HG02840 (cell line): ENCODE measurements around the gene HOXC5.

Experiments used
- ATAC-seq: cut with Tn5 transposase; IDR thresholded peaks from one replicate; pipeline ENCODE4 v1.9.1; 2021; ENCODE audit warnings: mild to moderate bottlenecking, moderate library complexity, moderate number of reproducible peaks; ENCODE audit not compliant: unreplicated experiment, low FRiP score

HOXC5 gene

GRCh38 chr12:54006559-54007220 lies 26.2 kb upstream of the HOXC5 start:
- ATAC-seq, result no peak

DNA sequence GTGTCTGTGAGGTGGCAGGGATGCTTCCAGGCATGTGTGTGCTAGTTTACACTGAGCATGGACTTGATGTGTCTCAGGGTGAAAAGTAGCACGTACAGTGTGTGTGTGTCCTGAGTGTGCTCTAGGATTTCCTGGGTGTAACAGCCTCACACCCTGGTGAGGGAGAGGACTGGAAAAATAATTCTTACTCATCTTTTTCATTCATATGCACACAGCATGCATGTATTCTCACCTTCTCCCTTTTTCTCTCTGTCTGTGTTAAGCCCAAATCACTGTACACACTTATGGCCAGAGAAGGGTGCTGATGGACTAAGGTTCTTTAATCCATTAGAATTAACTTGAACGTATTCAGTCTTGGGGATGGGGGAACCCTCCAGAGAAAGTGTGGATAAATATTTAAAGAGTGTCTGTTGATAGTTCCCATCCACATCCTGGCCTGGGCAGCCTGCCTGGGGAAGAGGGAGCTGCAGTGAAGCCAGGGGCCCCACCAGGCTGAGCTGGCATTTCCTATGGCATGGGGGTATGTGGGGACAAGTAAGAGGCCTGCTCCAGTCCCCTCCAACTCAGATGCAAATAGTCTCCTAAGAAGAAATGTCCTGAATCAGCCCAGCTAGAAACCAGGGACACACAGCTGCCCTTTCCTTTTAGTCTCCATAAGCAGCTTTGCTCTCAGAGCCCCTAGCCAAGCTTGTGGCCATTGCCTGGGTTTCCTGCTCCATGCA lies 25.2 kb upstream of the HOXC5 start:
- no peak for ATAC-seq

DNA sequence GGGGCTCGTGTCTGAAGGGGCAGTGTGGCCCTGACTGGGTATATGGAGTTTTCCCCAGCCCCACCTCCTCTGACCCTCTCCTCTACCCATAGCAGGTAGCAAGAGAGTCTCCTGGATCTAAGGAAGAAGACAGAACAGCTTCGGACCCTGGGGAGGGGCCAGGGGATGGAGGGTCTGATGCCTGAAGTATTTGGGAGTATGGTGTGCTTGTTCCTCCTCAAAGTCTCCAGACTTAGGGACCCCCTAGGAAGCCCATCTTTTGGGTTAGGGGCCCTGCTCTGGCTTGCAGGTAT lies 24.6 kb upstream of the HOXC5 start:
- ATAC-seq, result no peak

- ATAC-seq, result no peak
These were observed 23.4 kb upstream of the HOXC5 start for GRCh38 chr12:54009171-54010052.

- ATAC-seq, result no peak
These were observed 22.5 kb upstream of the HOXC5 start for GRCh38 chr12:54010053-54010971.

DNA sequence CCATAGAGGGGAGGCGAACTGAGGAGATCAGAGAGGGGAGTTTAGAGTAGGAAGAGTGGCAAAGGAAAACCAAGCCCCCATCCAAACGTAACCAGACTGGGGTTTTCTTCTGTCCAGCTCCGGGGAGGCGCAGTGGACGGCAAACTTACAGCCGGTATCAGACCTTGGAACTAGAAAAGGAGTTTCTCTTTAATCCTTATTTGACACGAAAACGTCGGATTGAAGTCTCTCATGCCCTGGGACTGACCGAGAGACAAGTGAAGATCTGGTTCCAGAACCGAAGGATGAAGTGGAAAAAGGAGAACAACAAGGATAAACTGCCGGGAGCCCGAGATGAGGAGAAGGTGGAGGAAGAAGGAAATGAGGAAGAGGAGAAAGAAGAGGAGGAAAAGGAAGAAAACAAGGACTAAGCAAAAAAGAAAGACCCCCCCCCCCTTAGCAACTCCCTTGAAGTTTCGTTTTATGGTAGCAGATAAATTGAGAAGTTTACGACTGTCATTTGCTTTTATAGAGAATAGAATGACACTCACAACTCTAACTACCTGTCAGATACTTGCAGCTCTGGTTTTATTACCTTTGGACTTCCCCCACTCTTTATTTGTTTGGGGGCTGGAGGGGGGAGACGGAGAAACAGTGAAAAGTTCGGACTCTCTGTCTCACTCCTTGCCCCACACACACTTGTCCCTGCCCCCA lies 21.7 kb upstream of the HOXC5 start:
- no peak for ATAC-seq

GRCh38 chr12:54011665-54012532 lies 21.0 kb upstream of the HOXC5 start:
- ATAC-seq, result no peak

DNA sequence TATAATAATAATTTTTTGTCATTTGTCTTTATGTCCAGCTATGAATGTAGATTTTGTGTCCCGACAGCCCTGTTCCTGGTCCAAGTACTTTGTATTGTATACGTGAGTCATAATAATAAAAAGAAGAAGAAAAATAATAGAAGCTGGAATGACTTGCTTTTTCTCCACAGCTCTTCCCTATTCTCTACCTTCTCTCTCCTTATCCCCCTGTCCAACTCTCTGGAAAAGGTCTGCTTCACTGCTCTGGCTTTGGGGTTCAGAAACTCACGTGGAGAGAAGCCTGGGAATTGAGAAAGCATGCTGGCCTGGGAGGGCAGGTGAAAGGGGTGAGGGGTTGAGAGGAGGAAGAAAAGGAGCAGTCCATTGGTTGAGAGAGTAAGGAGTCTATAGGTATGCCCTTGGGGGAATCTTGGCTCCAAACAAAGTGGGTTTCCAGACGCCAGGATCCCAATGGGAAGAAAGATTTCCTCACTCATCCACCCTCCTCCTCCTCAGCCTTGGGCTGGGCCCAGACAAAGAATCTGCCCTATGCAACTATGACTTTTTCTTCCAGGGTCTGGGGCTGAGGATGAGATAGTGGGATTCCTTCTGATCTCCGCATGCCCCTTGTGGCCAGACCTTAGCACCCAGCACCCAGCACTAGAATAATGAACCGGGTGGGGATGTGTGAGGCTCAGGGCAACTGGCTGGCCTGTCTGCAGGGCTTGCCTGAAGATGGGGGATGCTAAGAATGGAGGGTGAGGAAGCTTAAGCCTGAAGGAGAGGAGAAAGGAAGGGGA lies 20.0 kb upstream of the HOXC5 start:
- no peak for ATAC-seq

DNA sequence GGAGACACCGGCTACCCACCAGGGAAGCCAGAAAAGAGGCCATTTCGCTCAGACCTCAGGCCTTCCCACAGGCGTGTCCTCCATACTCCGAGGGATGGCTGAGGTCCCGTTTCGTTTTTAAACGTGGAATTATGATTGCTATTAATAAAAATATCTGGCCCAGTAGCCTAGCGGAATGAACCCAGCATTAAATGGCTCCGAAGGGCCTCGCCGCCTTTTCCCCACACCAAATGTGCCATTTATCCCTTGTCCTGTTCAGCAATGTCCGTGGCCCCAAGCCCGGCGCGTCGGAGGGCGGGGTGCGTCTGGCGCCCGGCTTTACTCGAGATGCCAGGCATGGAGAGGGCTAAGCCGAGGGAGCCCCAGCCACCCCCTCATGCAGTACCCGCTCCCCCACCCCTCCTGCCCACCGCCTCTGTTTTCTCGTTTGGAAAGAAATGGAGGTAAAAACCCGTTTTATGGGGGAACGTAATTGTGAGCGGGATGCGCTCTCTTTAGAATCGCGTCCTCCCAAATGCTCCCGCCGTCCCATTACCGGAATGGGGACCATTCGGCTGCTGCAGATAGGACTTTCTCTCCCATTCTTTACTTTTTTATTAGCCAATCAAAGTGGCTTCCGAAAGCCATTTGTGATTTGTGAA lies 18.4 kb upstream of the HOXC5 start:
- no peak for ATAC-seq

GRCh38 chr12:54015018-54015931 lies 17.6 kb upstream of the HOXC5 start:
- no peak for ATAC-seq

DNA sequence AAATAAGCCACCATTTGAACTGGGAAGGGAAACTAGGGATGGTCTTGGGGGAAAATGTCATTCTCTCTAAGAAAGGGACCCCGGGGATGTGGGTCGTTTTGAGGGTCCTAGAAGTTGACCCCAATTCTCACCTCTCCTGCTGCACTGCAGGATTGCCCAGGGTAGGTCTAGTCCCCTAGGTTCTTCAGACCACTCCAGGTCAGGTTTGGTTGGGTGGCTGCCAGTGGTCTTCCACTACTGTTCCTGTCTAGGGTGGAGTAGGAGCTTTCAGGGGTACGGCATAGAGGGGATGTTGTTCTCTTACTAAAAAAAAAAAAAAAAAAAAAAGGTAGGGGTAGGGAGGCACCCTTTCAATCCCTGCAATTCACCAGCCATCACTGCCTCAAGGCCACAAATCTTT lies 16.8 kb upstream of the HOXC5 start:
- ATAC-seq, result no peak

DNA sequence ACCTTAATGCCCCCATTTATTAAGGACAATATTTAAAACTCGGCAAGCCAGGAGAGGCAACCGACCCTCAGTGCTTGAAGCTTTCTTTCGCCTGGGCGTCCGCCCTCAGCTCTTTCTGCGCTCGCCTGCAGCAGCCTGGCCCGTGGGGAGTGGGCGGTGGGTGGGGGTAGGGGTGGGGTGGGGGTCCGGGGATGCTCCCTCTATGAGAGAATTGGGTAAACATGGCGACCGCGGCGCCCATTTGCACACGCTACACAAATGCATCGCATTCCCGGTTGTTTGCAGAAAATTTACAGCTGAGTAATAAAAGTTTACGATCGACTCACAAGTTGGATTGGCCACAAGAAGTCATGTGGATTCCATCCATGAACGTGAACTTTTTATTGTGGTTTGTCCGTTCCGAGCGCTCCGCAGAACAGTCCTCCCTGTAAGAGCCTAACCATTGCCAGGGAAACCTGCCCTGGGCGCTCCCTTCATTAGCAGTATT lies 16.3 kb upstream of the HOXC5 start:
- no peak for ATAC-seq

GRCh38 chr12:54017027-54017788 lies 15.6 kb upstream of the HOXC5 start:
- ATAC-seq, result peak; percentile 17

DNA sequence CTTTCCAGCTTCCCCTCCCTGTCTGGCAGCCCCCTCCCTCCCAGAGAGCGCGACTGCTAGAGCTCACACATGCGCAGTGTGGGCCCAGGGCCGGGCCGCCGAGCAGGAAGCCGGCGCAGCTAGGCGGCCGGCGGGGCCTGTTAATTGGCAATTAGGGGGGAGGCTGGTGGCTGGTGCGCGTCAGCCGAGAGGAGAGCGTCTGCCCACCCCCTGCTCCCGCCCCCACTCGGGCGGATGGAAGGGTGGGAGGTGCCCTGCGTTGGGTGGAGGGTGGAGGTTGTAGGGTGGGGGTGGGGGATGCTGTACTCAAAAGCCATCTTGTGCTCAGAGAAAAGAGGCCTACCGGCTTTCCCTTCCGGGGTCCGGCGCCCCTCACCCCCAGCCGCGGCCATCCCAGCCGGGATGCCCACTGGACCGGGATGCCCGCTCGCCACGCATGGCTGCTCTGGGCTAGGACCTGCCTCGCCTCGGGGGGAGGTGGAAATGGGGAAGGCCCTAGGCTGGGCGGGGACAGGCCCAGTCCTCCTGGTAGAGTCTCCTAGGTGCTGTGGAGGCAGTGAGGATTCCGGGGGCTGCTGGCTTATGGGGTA lies 14.9 kb upstream of the HOXC5 start:
- peak; percentile 84 for ATAC-seq

DNA sequence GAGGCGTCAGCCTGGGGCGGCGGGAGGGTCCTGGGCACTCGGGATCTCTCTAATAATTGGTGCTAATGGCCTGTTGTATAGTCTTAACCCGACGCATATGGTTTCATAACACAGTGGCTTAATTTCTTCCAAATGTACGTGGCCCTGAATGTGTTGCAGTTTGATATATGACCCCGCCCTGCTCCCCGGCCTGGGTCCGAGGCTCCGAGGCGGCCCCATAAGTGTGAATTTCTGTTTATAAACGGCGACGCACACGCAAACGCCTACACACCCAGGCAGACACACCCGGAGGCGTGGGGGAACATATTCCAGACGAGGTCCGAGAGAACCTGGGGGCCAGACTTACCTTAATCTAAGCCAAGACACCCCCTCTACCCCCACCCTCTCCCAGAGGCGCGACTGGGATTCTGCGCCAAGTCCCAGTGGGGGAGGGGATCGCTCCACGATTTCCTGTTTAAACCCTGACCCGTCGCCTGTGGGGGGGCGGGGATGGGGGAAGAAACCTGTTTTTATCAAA lies 14.3 kb upstream of the HOXC5 start:
- ATAC-seq, result no peak
